ENCODE data around the gene CPB2. TPM values are rescaled to one million over a fixed set of nuclear protein-coding genes. Genes with fewer than 3 reads are reported as not detected.

Gene CPB2
- total and polyA plus RNA-seq, 2 of the 8 experiments (the other 6 are each of a cell fraction or from before 2014, with no cell fraction given): not detected

- Histone ChIP-seq H3K9ac (replicated peaks in 1 of 4; ENCODE audit: extremely low read depth in 1 of 4, low read depth in 3 of 4, low read length in 3 of 4) (no peak overlapping the region), H3K14ac (ENCODE audit: insufficient read length) (no peak overlapping the region), H3K79me1 (ENCODE audit: low read depth, low read length) (no peaks in the 10 kb centered on the region), H3K36me3 (ENCODE audit: control insufficient read depth in 2 of 4, insufficient read depth in 4 of 4, low read length in 3 of 4) (no peaks in the 10 kb centered on the region), H3K4me1 (replicated peaks in 1 of 4; ENCODE audit: control insufficient read depth in 3 of 4, insufficient read depth in 4 of 4, low read length in 3 of 4) (no peaks in the 10 kb centered on the region), H4K5ac (ENCODE audit: insufficient read length, low read depth, low read length) (no peak overlapping the region), H3K23me2 (ENCODE audit: low read depth, low read length) (no peaks in the 10 kb centered on the region), H2BK5ac (ENCODE audit: low read depth, low read length) (no peak overlapping the region), H2BK12ac (ENCODE audit: low read depth, low read length) (no peak overlapping the region), H3K27me3 (replicated peaks in 1 of 4; ENCODE audit: control insufficient read depth in 3 of 4, extremely low read depth in 1 of 4, insufficient read depth in 3 of 4, low read length in 3 of 4) (no peaks in the 10 kb centered on the region), H2BK20ac (ENCODE audit: low read length) (no peak overlapping the region), H3K27ac (ENCODE audit: low read depth, low read length) (no peak overlapping the region), H3K4me3 (ENCODE audit: extremely low read depth in 1 of 4, insufficient read depth in 2 of 4, low read depth in 3 of 4, low read length in 4 of 4) (no peak overlapping the region), H2BK120ac (replicated peaks; ENCODE audit: low read depth, low read length) (no peak overlapping the region), H2AFZ (ENCODE audit: low read length) (no peak overlapping the region), H3K23ac (ENCODE audit: insufficient read length) (no peak overlapping the region), H4K91ac (replicated peaks; ENCODE audit: insufficient read length, low read length) (no peak overlapping the region), H4K20me1 (replicated peaks in 1 of 2; ENCODE audit: control insufficient read depth in 1 of 2, insufficient read depth in 2 of 2, low read length in 2 of 2) (no peaks in the 10 kb centered on the region), H3K4ac (replicated peaks; ENCODE audit: insufficient read length, low read depth, low read length) (no peak overlapping the region), H2BK15ac (ENCODE audit: low read length) (no peak overlapping the region), H3K18ac (ENCODE audit: extremely low read depth, low read length) (no peak overlapping the region), H3K56ac (replicated peaks; ENCODE audit: insufficient read length, low read depth, low read length) (no peak overlapping the region), H2AK5ac (ENCODE audit: low read depth, low read length) (no peak overlapping the region), H3K9me3 (ENCODE audit: insufficient read depth in 2 of 2, low read depth in 1 of 2, low read length in 1 of 2) (no peaks in the 10 kb centered on the region; a peak in 1 of 4 replicates), H3K4me2 (ENCODE audit: insufficient read depth in 1 of 2, low read depth in 2 of 2, low read length in 2 of 2) (no peak overlapping the region), H4K8ac (ENCODE audit: extremely low read depth, insufficient read depth, low read length) (no peak overlapping the region), H3K79me2 (ENCODE audit: control insufficient read depth in 1 of 2, insufficient read depth in 2 of 2, low read length in 2 of 2) (no peaks in the 10 kb centered on the region)
- no peak for TF ChIP-seq KDM1A (IDR thresholded peaks at IDR 0.05; ENCODE audit: borderline replicate concordance, low read length)
- TF ChIP-seq CREB1 (IDR thresholded peaks at IDR 0.05): no peak
- TF ChIP-seq GTF2F1 (IDR thresholded peaks at IDR 0.05; ENCODE audit: borderline replicate concordance, low read depth, low read length): no peak
- TF ChIP-seq CTCF (IDR thresholded peaks at IDR 0.05; ENCODE audit: control extremely low read depth in 1 of 3, insufficient read depth in 1 of 3, low read depth in 1 of 3, low read length in 3 of 3): no peak
- no peak for TF ChIP-seq HDAC2 (IDR thresholded peaks at IDR 0.05; ENCODE audit: borderline replicate concordance in 1 of 2, low read depth in 2 of 2, low read length in 2 of 2)
- TF ChIP-seq NRF1 (IDR thresholded peaks at IDR 0.05; ENCODE audit: low read depth, low read length): no peak
- no peak for FAIRE-seq
- POLR2A ChIA-PET (ENCODE audit: partially characterized antibody): interaction anchor here (0.9 kb wide), 1 partner anchor 11 kb away, joined by 3 read pairs; the partner anchor contains the start of gene ZC3H13
- CTCF ChIA-PET (ENCODE audit: partially characterized antibody): interaction anchor here (1.3 kb wide), 1 partner anchor 9 kb away, joined by 3 read pairs; no protein-coding TSS in a partner anchor
- DNase-seq (ENCODE audit: low read depth in 1 of 2, low spot score in 2 of 2): no peak
- WGBS, 2 experiments (ENCODE audit: extremely low coverage in 1 of 2, insufficient coverage in 1 of 2, insufficient read length in 1 of 2, insufficient replicate concordance in 2 of 2, low coverage in 1 of 2, low lambda C conversion rate in 2 of 2, missing lambda C conversion rate in 1 of 2): 87% methylated on average over 2 of the region's 2 CpGs; no CpG with 5 or more reads in 1 of the 2 experiments
Observed at GRCh38 chr13:46063292-46063691, 41.5 kb downstream of the CPB2 start.

Measured in H1 (cell line).